Suppressor macrophage (primary cell): ENCODE results near the gene LENG1.
A peak's percentile ranks its signal among the peaks of the same experiment; 100 is the strongest.
"Not testable (repeated sequence)": the region's sequence is repeated elsewhere in the genome, so short reads cannot be mapped to it uniquely, and the experiment has no call there.

Source experiments
- DNase-seq, 4 experiments: peaks; one replicate each; pipeline ENCODE4 v3.0.0-alpha.2; 2020 to 2022
- total RNA-seq, 17 experiments: gene quantifications; one replicate each; lab custom pipeline; 2026; ENCODE audit warnings: mixed read lengths in 6 of 17, inconsistent platforms in 3 of 17; lab: John Stamatoyannopoulos, UW

Gene LENG1
- 2.6 to 10.7 (median 6.0) reads per million in 17 experiments for total RNA-seq

GRCh38 chr19:54159352-54160181 is at the start of gene LENG1:
TSS of gene LENG1 (minus strand) at chr19:54159721. CDS start at chr19:54159695, 26 bp downstream.
- peak; percentile 100 for DNase-seq

- DNase-seq: no peak
Measured at GRCh38 chr19:54208784-54209057, 49.2 kb upstream of the LENG1 start.

- DNase-seq: peak; percentile 97 to 100 (median 98)
Measured at GRCh38 chr19:54207983-54208783, 48.7 kb upstream of the LENG1 start.

GRCh38 chr19:54207676-54207982 is 48.1 kb upstream of the LENG1 start:
- DNase-seq: no peak

- peak in 3 of 4 experiments; percentile 33 to 68 (median 47) for DNase-seq
Measured at GRCh38 chr19:54207193-54207592, 47.7 kb upstream of the LENG1 start.

GRCh38 chr19:54206831-54207177 is 47.3 kb upstream of the LENG1 start:
- peak in 1 of 4 experiments; percentile 38 for DNase-seq

- DNase-seq: peak; percentile 30 to 58 (median 55)
Measured at GRCh38 chr19:54206030-54206830, 46.7 kb upstream of the LENG1 start.

GRCh38 chr19:54204767-54205468 is 45.4 kb upstream of the LENG1 start:
- DNase-seq: no peak

GRCh38 chr19:54203151-54203611 is 43.7 kb upstream of the LENG1 start:
- no peak for DNase-seq

GRCh38 chr19:54201980-54202379 is 42.5 kb upstream of the LENG1 start:
- DNase-seq: peak in 1 of 4 experiments; percentile 38

- no peak for DNase-seq
Measured at GRCh38 chr19:54201172-54201701, 41.7 kb upstream of the LENG1 start.

- no peak for DNase-seq
Measured at GRCh38 chr19:54199401-54199800, 39.9 kb upstream of the LENG1 start.

GRCh38 chr19:54197121-54197520 is 37.6 kb upstream of the LENG1 start:
- peak in 3 of 4 experiments; percentile 58 to 72 (median 65) for DNase-seq

GRCh38 chr19:54196536-54196935 is 37.0 kb upstream of the LENG1 start:
- peak in 1 of 4 experiments; percentile 62 for DNase-seq

- not testable (repeated sequence) for DNase-seq
Measured at GRCh38 chr19:54194463-54194862, 34.9 kb upstream of the LENG1 start.

GRCh38 chr19:54193011-54193410 is 33.5 kb upstream of the LENG1 start:
- no peak for DNase-seq

GRCh38 chr19:54191811-54192453 is 32.4 kb upstream of the LENG1 start:
- peak in 2 of 4 experiments; percentile 28 to 42 for DNase-seq

GRCh38 chr19:54191011-54191810 is 31.7 kb upstream of the LENG1 start, which contains the start of gene TSEN34:
TSS of gene TSEN34 (plus strand) at chr19:54191308. CDS start at chr19:54191365, 57 bp downstream.
- DNase-seq: peak; percentile 89 to 97 (median 94)

GRCh38 chr19:54190503-54191010 is 31.0 kb upstream of the LENG1 start:
- peak; percentile 100 for DNase-seq
